K562 (cell line): ENCODE results near the gene NRSN2. TPM values are rescaled to one million over a fixed set of nuclear protein-coding genes. Genes with fewer than 3 reads are reported as not detected.

Experiments used
- ARID4B ChIP-seq: sonication (generic); formaldehyde crosslinking; IDR thresholded peaks from 2 replicates; pipeline ENCODE4 v1.8.0; 2022; ENCODE audit warnings: mild to moderate bottlenecking, missing genetic modification reagents
- BCOR ChIP-seq: fragments of 450-650 bp; IDR thresholded peaks from 2 replicates; pipeline ENCODE4 v1.6.1; 2016
- BRCA1 ChIP-seq, 2 experiments: fragments of 450-650 bp in 1 of 2; sonication (generic) in 1 of 2; formaldehyde crosslinking in 1 of 2; IDR thresholded peaks; 2 replicates each; pipeline versions ENCODE4 v1.5.0 to v1.6.1; 2017 to 2020; ENCODE audit warnings: mild to moderate bottlenecking in 1 of 2, missing genetic modification reagents in 1 of 2
- BRD9 ChIP-seq: fragments of 450-650 bp; IDR thresholded peaks from 2 replicates; pipeline ENCODE4 v1.6.1; 2018; ENCODE audit warnings: low read depth; ENCODE audit not compliant: partially characterized antibody
- CC2D1A ChIP-seq: fragments of 450-650 bp; IDR thresholded peaks from 2 replicates; pipeline ENCODE4 v1.6.1; 2017; ENCODE audit warnings: mild to moderate bottlenecking
- CGGBP1 ChIP-seq: fragments of 250-450 bp; sonication (Bioruptor Pico); IDR thresholded peaks from 2 replicates; pipeline ENCODE4 v1.9.0; 2021; ENCODE audit warnings: mild to moderate bottlenecking
- CHD2 ChIP-seq: IDR thresholded peaks from 2 replicates; pipeline ENCODE4 v1.6.1; 2011; ENCODE audit warnings: low read depth, low read length
- DNMT1 ChIP-seq: fragments of 450-650 bp; IDR thresholded peaks from 2 replicates; pipeline ENCODE4 v1.6.1; 2016; ENCODE audit warnings: antibody characterized with exemption, mild to moderate bottlenecking
- EHMT2 ChIP-seq: fragments of 450-650 bp; IDR thresholded peaks from 2 replicates; pipeline ENCODE4 v1.6.1; 2018; ENCODE audit warnings: antibody characterized with exemption
- EP300 ChIP-seq: IDR thresholded peaks from 2 replicates; pipeline ENCODE4 v1.6.1; 2012; ENCODE audit warnings: low read length, improper control_type of control experiment
- ETV1 ChIP-seq: fragments of 450-650 bp; conservative IDR thresholded peaks from 2 replicates; pipeline ENCODE4 v1.6.1; 2016; ENCODE audit warnings: missing genetic modification characterization, control low read depth, low read depth, missing compliant biosample characterization
- HNRNPLL ChIP-seq: fragments of 200-400 bp; formaldehyde crosslinking; IDR thresholded peaks from 2 replicates; pipeline ENCODE4 v1.6.1; 2017; ENCODE audit warnings: low read length, low read depth, mild to moderate bottlenecking; ENCODE audit not compliant: poor library complexity, severe bottlenecking
- ID3 ChIP-seq, 2 experiments: fragments of 250-450 bp in 1 of 2; fragments of 450-650 bp in 1 of 2; sonication (Bioruptor Pico) in 1 of 2; IDR thresholded peaks; 2 replicates each; pipeline versions ENCODE4 v1.6.1 to v1.8.0; 2016 to 2021; ENCODE audit warnings: mild to moderate bottlenecking in 2 of 2, moderate library complexity in 2 of 2, missing compliant biosample characterization in 1 of 2, missing genetic modification characterization in 1 of 2
- KLF1 ChIP-seq: fragments of 450-650 bp; IDR thresholded peaks from 2 replicates; pipeline ENCODE4 v1.6.1; 2016; ENCODE audit warnings: missing genetic modification characterization, missing compliant biosample characterization
- NCOA2 ChIP-seq, 2 experiments: fragments of 450-650 bp; IDR thresholded peaks; 2 replicates each; pipeline ENCODE4 v1.6.1; 2018; ENCODE audit warnings: mild to moderate bottlenecking in 2 of 2, moderate library complexity in 1 of 2; ENCODE audit not compliant: partially characterized antibody in 2 of 2
- SNRNP70 ChIP-seq: fragments of 200-400 bp; formaldehyde crosslinking; optimal IDR thresholded peaks from 2 replicates; pipeline ENCODE3; 2017; ENCODE audit warnings: low read depth, low read length
- SRSF1 ChIP-seq: fragments of 200-400 bp; formaldehyde crosslinking; IDR thresholded peaks from 2 replicates; pipeline ENCODE4 v1.6.1; 2017; ENCODE audit warnings: mild to moderate bottlenecking, low read depth, low read length, moderate library complexity
- TAF1 ChIP-seq: IDR thresholded peaks from 2 replicates; pipeline ENCODE4 v1.6.1; 2011; ENCODE audit warnings: mild to moderate bottlenecking, low read length, moderate library complexity; ENCODE audit not compliant: insufficient read depth, control insufficient read depth, severe bottlenecking; ENCODE audit errors: extremely low read depth
- XRCC3 ChIP-seq: fragments of 450-650 bp; IDR thresholded peaks from 2 replicates; pipeline ENCODE4 v1.6.1; 2017; ENCODE audit warnings: mild to moderate bottlenecking, moderate library complexity
- ZNF184 ChIP-seq: sonication (generic); formaldehyde crosslinking; IDR thresholded peaks from 2 replicates; pipeline ENCODE4 v1.5.0; 2020; ENCODE audit warnings: missing genetic modification reagents
- ZNF239 ChIP-seq: fragments of 250-450 bp; sonication (Bioruptor Pico); IDR thresholded peaks from 2 replicates; pipeline ENCODE4 v1.4.0; 2020; ENCODE audit warnings: mild to moderate bottlenecking
- ZNF512 ChIP-seq: IDR thresholded peaks from 2 replicates; pipeline ENCODE4 v1.6.1; 2016; ENCODE audit warnings: missing genetic modification characterization, missing compliant biosample characterization
- ZNF717 ChIP-seq: fragments of 250-450 bp; sonication (Bioruptor Pico); IDR thresholded peaks from 2 replicates; pipeline ENCODE4 v1.5.0; 2021
- polyA plus RNA-seq, 8 experiments: library from polyadenylated mRNA; depleted of rRNA in 4 of 8; stranded (reverse) in 5 of 8; unstranded in 3 of 8; fragments of >200 nt; fragmentation: Nextera tagmentation in 2 of 8; fragmentation: Illumina TruSeq in 1 of 8; extraction: Ambion mirVana in 2 of 8; extraction: Trizol in 1 of 8; gene quantifications; 2 replicates each; pipeline versions ENCODE4 v1.2.1 to v1.2.3, GENCODE V29; 2011 to 2014; ENCODE audit warnings: inconsistent platforms in 1 of 8, missing spikeins in 1 of 8
- total RNA-seq, 7 experiments: library from RNA; depleted of rRNA in 6 of 7; stranded (reverse); fragments of >200 nt in 6 of 7; fragmentation: Illumina TruSeq in 2 of 7; extraction: Trizol in 2 of 7; gene quantifications; 2 replicates each; pipeline versions ENCODE4 v1.2.1 to v1.2.3, GENCODE V29; 2011 to 2021; ENCODE audit warnings: low replicate concordance in 1 of 7

The NRSN2 gene
- total and polyA plus RNA-seq, 9 of the 15 experiments (the other 6 are each of a cell fraction or from before 2014, with no cell fraction given): 7.5 to 29.7 (median 11.1) TPM

GRCh38 chr20:373171-373890, 26.4 kb downstream of the NRSN2 start (continued):
- TF ChIP-seq TAF1 (peak; percentile 54), BRD9 (peak; percentile 20), CHD2 (no peak), DNMT1 (no peak), ID3 (CRISPR knock-in tag; IDR thresholded peaks at IDR 0.05) (no peak), ID3 (tag; IDR thresholded peaks at IDR 0.05) (peak; percentile 75; the same call in 1 of the 2 replicates), BCOR (no peak), EHMT2 (no peak), BRCA1 (IDR thresholded peaks at IDR 0.05) (no peak), BRCA1 (CRISPR knock-in tag; IDR thresholded peaks at IDR 0.05) (no peak), CGGBP1 (no peak), HNRNPLL (no peak), ZNF239 (no peak), ARID4B (CRISPR knock-in tag) (no peak), KLF1 (no peak), SNRNP70 (no peak), ZNF717 (CRISPR knock-in tag) (no peak), ZNF184 (no peak), CC2D1A (no peak), NCOA2 (IDR thresholded peaks at IDR 0.05; ENCODE audit: partially characterized antibody in 2 of 2) (no peak), SRSF1 (no peak), EP300 (no peak; the same call in 1 of the 2 replicates), ZNF512 (no peak), ETV1 (tag) (peak; percentile 41), XRCC3 (no peak)
